Activated T-cell treated with anti-CD3 and anti-CD28 coated beads for 1 hour (primary cell): ENCODE measurements around the gene SLC25A28.
A peak's percentile ranks its signal among the peaks of the same experiment; 100 is the strongest.

Source experiments
- DNase-seq: peaks from one replicate; pipeline ENCODE4 v3.0.0-alpha.2; 2020; ENCODE audit warnings: low read depth

The SLC25A28 gene, protein sequence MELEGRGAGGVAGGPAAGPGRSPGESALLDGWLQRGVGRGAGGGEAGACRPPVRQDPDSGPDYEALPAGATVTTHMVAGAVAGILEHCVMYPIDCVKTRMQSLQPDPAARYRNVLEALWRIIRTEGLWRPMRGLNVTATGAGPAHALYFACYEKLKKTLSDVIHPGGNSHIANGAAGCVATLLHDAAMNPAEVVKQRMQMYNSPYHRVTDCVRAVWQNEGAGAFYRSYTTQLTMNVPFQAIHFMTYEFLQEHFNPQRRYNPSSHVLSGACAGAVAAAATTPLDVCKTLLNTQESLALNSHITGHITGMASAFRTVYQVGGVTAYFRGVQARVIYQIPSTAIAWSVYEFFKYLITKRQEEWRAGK

DNA sequence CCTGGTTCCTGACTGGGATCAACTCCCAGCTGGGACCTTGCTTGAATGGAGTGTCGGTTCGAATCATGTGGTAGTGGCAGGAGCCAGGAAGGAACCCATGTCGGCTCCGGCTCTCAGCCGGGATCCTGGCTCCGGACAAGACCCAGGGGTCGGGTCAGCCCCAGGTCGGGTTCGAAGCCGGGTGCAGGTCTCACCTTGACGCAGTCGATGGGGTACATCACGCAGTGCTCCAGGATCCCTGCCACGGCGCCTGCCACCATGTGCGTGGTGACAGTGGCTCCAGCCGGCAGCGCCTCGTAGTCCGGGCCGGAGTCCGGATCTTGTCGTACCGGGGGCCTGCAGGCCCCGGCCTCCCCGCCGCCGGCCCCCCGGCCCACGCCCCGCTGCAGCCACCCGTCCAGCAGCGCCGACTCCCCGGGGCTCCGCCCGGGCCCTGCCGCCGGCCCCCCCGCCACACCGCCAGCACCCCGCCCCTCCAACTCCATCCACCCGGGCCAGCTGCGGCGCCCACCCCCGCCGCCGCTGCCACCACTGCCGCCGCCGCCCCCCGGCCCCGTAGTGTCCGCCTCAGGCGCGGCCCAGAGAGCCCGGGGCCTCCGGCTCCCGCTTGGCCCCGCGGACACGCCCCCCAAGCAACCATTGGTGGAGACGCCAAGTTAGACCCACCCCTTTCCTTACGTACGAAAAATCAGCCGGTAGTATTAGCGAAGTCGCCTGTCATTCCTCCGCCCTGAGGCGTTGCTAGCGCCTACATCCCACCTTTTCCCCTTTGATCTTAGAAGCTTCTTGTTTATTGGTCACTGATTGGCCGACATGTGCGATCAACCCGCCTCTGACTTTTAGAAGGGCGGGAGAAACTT is at the start of gene SLC25A28:
Gene SLC25A28 (minus strand): TSS at position 589 of the 860 bp plus-strand sequence. CDS start 104 bp downstream, at position 485.
- DNase-seq, result peak; percentile 86

DNA sequence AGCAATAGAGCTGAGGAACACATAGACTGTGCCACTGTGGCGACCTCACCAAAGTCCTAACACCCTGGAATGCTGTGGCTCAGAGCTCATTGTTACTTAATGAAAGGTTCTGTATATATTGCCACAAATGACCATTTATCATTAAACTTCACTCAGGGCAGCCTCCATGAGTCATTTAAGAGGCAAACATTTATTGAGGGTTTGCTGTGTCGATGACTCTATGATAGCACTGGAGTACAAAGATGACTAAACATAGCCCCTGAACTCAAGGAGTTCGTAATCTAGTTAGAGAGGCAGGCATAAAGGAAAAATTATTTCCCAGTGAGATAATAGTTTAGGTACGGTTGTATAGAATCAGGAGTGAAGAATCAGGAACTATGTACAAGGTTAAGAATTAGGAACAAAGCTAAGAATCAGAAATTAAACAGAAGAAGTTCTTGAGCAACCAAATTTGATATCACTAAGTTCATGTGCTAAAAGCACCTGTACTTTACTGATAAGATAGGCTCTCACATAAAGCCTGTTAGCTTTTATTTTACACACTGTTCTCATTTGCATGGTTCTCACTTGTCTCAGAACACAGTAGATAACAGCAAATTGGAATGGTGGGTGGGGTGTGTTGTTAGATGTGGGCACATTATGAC is 47.0 kb upstream of the SLC25A28 start:
- DNase-seq, result no peak

DNA sequence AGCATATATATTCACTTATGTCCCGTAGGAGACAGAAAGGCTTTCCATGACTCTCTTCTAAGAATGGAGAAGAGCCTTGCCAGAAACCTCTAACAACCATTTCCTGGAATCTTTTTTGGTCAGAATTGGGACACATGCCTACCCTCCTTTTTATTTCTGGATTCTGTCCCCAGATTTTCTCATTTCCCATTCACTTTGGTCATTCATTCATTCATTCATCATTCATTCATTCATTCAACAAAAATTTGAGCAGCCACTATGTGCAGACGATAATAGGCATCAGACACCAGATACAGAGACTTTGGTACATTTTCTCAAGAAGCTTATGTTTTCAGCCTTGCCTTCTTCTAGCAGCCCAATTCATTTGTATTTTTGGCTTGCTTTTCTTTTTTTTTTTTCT is 45.1 kb upstream of the SLC25A28 start:
- no peak for DNase-seq

DNA sequence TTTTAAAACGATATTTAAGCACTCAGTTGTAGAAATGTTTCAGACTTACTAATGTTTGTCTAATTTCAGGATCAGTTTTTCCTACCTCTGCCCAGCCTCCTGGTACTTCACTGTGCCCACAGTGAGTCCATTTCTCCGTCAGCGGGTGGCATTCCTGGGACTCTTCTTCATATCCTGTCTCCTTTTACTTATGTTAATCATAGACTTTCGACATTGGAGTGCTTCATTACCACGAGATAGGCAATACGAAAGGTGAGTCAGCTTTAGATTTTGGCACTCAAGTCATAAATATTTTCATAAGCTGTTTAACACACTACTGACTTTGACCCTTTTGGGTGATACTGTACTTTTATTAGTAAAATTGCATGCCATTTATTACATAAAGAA is 41.1 kb upstream of the SLC25A28 start:
- DNase-seq, result no peak

DNA sequence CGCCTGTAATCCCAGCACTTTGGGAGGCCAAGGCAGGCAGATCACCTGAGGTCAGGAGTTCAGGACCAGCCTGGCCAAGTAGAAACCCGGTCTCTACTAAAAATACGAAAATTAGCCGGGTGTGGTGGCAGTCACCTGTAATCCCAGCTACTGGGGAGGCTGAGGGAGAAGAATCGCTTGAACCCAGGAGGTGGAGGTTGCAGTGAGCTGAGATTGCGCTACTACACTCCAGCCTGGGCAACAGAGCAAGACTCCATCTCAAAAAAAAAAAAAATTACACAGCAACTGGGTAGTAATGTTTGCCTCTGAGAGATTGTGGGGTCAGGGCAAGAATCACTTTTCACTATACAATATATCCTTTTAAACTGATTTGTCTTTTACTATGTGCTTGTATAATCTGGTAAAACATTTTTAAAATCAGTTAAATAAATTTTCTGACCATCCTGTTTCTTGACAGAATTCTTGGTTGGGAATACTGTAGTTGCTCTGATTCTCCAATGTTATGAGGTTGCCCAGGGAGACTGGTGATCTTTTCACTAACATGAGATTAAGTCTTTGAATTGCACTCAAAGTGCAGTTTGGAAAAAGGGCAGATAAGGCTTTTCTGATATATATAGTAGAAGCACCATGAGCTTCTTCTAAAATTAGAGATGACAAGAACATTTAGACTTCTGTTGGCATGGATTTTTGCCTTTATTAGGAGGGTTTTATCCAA is 40.6 kb upstream of the SLC25A28 start:
- DNase-seq, result no peak

DNA sequence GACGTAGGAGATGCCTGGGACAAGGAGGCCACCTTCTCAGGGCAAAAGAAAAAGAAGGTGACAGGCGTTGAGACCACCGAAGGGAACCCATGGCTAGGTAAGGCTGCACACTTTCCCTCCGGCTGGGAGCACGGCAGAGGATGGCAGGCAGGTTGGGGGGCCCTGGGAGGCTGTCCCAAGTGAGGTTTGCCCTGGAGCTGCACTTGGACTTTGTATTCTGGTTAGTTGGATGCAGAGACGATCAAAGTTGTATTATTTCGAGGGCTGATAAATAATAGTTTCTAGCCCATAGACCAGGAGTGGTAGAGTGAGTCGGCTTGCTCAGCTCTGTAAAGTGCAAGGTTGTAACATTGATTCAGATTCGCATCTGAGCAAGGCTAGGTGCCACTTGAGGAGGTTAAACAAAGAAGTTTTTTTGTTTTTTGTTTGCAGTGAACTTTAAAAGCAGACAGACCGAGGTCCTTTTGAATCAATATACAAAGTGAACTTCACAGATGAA is 39.7 kb upstream of the SLC25A28 start:
- no peak for DNase-seq

DNA sequence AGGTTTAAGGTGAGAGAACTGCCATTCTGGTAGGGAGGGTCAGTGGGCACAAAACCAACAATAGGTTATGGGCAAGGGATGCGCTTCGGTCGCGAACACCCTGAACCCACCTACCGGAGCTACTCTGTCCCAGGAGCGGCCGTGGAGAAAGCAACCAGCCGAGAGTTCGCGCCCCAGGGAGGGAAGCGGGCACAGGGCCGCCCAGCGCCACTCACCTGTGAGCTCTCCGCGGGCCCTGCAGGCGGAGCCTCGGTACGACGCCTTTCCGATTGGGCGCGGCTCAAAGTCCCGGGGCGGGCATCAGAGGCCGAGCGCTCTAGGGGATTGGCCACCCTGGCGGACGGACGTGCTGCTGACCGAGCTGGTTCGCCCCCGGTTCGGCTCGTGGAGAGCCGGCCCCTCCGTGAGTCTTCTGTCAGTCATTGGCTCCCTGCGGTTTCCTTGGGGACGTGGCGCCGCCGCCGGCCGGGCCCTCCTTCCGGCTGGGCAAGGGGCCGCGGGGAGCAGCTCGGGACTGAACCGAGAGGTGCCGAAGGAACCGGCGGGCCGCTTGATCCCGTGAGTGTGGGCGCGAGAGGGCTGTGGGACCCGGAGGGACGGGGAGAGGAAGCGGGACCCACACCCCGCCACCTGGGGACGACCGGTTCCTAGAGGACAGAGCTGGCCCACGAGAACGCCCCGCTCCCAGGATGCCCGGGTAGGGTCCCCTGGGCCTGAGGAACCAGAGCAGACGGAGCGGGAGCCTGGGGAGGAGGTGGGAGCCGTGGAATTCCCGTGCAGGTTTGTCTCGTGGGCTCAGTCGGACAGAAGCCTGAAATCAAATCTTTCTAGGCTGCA is 39.0 kb upstream of the SLC25A28 start, which contains the start of gene ENTPD7:
Gene ENTPD7 (plus strand): TSS at position 479 of the 837 bp plus-strand sequence. CDS start 448 bp downstream, outside the sequence.
- DNase-seq, result peak; percentile 76

DNA sequence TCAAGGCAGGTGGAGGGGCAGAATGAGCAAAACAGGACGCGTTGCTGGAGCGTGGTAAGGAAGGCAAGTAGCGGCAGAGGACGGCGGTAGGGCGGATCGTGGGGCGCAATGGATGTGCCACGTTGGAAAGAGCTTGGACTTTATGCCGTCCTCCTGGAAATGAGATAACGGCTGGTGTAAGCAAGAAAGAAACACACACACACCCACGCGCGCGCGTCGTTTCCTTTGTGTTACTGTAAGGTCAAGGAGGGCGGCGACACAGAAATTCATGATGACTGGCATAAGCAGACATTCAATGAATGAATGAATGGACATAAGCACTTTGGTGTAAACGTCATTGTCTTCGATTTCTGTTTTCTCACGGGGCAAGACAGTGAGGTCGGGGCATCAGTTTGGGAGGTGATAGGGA is 38.4 kb upstream of the SLC25A28 start:
- peak; percentile 19 for DNase-seq

DNA sequence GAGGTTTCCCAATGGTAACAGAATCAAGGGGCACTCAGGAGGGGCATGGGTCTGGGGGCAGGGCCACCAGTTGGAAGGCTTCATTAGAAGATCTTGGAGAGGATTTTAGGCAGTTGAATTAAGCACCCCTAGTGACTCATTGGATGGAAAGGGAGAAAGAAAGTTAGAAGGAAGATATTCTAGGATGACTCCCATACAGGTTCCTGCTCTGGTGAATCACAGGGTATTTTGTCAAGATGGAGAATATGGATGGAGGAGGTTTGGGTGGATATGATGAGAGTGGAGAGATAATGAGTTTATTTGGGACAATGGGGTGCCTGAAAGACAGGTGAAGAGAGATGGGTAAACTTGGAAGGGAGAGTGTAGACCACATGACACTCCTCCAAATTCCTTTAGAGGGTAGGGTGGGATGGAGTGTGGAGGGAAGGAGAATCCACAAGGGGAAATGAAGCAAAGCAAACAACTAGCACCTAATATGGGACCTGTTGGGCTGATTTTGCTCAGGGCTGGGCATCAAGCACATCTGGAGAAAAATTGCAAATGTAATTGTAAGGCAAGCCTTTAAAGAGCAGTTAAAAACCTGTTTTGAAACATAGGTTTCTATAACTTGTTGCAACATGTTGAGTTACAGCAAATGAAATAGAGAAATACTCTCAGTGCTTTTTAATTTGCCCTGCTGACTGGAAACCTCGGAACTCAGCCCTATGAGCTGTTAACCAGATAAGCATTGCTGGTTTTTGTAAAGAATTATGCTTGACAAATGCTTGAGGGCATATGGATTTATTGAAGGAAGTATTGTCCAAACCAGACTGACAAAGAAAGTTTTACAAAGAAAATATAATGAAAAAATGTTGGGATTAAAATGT is 36.2 kb upstream of the SLC25A28 start:
- no peak for DNase-seq

DNA sequence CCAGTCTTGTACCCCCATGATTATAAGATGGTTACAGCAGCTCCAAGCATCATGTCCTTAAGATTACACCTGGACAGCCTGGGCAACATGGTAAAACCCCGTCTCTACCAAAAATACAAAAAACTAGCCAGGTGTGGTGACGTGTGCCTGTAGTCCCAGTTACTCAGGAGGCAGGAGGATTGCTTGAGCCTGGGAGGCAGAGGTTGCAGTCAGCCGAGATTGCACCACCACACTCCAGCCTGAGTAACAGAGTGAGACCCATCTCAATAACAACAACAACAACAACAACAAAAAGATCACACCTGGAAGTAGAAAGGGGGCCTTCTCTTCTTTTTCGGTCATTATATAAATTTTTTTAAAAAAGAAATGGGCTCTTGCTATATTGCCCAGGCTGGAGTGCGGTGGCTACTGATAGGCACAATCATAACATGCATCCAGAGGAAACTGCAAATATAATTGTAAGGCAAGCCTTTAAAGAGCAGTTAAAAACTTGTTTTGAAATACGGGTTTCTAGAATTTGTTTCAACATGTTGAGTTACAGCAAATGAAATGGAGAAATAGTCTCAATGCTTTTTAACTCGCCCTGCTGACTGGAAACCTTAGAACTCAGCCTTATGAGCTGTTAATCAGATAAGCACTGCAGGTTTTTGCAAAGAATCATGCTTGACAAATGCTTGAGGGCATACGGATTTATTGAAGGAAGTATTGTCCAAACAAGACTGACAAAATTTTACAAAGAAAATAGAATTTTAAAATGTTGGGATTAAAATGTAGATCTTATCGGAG is 34.3 kb upstream of the SLC25A28 start:
- DNase-seq, result no peak

DNA sequence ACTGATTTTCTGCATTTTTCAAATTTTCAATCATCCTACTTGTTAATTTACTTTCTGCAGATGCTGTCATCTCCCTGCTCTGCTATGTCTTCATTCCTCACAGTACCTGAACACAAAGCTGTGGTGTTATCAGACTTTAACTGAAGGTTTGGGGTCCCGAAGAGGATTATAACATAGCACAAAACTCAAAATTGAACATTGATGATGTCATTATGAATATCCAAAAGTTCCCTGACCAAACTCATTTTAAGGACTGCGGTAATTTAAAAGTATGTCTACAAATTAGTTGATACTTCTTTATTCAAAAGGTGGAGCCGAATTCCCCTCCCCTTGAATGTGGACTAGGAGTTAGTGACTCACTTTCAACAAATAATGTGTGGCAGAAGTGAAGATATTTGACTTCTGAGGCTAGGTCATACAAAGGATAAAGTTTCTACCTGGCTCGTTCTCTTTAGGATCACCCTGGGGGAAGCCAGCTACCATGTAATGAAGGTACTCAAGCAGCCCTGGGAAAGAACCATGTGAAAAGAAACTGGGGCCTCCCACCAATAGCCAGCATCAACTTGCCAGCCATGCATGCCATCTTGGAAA is 32.7 kb upstream of the SLC25A28 start:
- DNase-seq, result no peak

DNA sequence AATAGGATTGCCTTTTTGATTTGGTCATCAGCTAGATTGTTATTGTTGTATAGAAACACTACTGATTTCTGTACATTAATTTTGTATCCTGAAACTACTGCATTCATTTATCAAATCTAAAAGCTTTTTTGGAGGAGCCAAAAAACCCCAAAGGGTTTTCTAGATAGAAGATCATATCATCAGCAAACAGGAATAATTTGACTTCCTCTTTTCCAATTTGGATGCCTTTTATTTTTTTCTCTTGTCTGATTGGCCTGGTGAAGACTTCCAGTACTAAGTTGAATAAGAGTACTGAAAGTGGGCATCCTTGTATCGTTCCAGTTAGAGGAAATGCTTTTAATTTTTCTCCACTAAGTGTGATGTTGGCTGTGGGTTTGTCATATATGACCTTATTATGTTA is 28.5 kb upstream of the SLC25A28 start:
- no peak for DNase-seq

DNA sequence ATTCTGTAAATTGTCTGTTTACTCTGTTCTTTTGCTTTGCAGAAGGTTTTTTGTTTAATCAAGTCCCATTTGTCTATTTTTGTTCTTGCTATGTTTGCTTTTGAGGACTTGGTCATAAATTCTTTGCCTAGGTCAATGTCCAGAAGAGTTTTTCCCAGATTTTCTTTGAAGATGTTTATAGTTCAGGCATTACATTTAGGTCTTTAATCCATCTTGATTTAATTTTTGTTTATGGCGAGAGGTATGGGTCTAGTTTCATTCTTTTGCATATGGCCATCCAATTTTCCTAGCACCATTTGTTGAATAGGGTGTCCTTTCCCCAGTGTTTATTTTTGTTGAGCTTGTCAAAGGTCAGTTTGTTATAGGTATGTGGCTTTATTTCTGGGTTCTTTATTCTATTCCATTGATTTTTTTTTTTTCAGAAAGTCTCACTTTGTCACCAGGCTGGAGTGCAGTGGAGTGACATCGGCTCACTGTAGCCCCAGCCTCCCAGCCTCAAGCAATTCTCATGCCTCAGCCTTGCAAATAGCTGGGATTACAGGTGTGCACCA is 27.4 kb upstream of the SLC25A28 start:
- no peak for DNase-seq

DNA sequence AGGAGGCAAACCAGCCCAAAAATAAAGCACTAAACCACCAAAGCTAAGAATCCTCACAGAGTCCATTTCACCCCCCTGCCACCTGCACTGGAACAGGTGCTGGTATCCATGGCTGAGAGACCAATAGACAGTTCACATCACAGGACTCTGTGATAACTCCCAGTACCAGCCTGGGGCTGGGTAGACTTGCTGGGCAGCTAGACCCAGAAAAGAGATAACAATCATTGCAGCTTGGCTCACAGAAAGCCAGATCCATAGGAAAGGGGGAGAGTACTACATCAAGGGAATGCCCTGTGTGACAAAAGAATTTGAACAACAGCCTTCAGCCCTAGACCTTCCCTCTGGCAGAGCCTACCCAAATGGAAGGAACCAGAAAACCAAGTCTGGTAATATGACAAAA is 13.6 kb upstream of the SLC25A28 start:
- DNase-seq, result no peak

DNA sequence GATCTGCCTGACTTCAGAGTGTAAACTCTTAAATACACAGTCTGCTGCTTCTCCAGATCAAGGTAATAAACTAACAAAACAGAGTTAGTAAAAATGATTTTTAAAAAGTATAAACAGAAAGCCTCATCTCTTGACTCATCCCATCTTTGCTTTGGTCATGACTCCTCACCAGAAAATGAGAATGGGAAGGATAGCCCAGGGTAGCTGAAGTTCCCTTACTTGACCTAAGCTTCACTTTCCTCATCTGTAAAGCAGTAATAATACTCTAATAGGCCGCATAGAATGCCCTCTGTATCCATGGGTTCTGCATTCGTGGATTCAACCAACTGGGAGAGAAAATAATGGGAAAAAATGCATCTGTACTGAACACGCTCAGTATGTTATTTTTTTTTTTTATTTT is 11.3 kb upstream of the SLC25A28 start:
- no peak for DNase-seq

DNA sequence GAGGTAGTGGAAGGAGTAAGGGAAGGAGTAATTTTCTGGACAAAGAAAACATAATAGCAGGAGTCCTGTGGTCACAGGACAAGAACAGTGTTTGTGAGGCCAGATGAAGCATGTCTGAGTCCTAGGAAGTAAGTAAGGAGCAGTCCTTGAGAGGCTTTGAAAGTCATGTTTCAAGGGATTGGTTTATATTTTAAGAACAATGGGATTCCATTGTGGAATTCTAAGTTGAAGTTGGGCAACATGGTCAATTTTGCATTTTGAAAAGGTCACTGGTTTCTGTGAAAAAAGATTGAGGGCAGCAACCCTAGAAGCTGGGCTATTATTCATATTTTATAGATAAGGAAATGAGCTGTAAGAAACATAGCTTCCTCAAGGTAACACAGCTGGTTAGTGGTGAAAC is 10.8 kb upstream of the SLC25A28 start:
- DNase-seq, result no peak

DNA sequence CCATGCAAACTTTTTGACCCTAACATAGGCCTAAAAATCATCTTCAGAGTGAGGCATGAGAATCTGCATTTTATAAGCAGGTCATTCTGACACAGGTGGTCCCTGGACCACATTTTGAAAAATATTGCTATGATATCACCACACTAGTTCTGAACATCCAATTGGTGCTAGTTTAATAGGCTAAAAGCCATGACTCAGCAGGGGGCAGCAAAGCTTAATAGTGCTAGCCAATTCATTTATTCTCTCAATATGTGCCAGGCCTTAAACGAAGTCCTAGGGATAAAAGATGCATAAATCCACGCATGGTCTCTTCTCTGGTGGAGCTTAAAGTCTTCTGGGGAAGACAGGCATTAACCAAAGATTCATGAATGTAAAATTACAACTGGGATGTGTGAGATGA is 10.2 kb upstream of the SLC25A28 start:
- DNase-seq, result no peak

DNA sequence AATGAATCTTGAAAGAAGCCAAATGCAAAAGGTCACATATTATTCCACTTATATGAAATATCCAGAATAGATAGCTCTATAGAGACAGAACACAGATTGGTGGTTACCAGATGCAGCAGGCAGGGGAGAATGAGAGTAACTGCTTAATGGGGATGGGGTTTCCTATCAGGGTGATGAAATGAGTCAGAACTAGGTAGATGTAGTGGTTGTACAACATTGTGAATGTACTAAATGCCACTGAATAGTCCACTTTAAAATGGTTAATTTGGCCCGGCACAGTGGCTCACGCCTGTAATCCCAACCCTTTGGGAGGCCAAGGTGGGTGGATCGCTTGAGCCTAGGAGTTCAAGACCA is 9.4 kb upstream of the SLC25A28 start:
- DNase-seq, result no peak
